Myocyte (in vitro differentiated cells): ENCODE results near the gene HRCT1. TPM values are rescaled to one million over a fixed set of nuclear protein-coding genes. Genes with fewer than 3 reads are reported as not detected.
"Not testable (repeated sequence)": the region's sequence is repeated elsewhere in the genome, so short reads cannot be mapped to it uniquely, and the experiment has no call there.

Experiments
- DNase-seq: peaks from one replicate; pipeline ENCODE4 v3.0.0-alpha.2; 2012; ENCODE audit warnings: low read depth
- total RNA-seq: library from RNA; depleted of rRNA; stranded (reverse); fragments of >200 nt; gene quantifications from 2 replicates; pipeline ENCODE4 v1.2.3, GENCODE V29; 2014

HRCT1 gene
- total RNA-seq, 1 donor from 2014 or later = 0.37 TPM

DNA sequence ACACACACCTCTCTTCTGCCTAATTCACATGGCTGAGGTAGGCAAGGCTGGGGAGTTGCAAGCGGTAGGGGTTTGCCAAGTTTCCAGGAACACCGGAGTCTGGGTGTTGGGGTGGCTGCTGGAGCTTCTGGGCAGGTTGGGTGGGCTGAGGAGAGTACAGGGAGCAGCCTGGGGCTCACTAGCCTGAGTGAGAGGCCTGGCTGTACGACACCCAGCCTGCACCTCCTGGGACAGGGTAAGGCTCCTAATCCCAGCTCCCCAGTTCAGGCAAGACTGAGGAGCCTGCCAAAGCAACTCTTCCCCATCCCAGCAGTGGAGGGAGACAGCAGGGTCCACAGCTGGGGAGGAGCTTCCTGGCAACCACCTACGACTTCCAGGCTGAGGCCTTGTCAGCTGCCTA, 11.3 kb downstream of the HRCT1 start:
- no peak for DNase-seq

DNA sequence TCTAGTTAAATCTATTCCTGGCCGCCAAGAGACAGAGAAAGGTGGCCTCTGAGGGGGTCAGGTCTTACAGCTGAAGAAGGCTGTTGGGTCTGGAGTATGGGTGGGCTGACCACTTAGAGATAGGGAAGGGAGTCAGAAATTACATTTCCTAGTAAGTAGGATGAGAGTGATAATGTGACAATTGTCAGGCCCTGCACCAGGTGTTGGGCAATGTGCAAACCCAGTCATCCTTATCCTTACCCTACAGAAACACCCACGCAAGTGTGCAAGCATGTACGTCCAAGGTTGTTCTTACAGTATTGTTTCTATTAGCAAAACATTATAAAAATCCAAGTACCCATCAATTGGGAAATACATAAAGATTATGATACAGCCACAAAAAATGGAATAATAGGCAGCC, 12.8 kb downstream of the HRCT1 start:
- DNase-seq = no peak

DNA sequence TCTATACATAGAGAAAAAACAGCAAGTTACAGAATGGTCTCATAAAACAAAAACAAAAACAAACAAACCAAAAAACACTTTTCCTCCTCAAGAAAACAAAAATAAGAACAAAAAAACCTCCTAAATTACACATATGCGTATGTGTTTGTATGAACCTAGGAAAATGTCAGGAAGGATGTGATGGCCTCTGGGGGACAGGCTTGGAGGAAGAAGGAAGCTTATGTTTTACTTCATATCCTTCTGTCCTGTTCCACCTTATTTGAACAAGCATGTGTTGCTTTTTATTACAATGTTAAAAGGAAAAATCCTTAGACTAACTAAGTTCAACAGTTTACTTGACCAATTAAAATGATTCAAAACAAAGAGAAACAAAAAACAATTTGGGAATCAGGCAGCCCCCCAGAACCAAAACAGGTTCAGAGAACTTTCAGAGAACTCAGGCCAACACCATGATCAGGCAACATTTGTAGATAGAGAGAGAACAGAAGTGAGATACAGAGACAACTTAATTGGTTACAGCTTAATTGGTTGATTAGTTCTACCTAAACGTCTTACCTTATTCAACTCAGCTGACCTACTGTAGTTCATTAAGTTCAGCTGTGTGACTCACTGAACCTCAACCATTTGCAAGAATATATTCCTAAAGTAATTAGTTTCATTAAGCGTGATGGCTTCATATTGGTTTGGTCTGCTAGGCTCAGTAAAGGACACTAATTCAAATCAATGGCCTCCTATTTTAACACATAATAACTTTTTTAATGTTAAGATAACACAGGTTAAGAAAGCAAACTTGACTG, 13.4 kb downstream of the HRCT1 start:
- no peak for DNase-seq

DNA sequence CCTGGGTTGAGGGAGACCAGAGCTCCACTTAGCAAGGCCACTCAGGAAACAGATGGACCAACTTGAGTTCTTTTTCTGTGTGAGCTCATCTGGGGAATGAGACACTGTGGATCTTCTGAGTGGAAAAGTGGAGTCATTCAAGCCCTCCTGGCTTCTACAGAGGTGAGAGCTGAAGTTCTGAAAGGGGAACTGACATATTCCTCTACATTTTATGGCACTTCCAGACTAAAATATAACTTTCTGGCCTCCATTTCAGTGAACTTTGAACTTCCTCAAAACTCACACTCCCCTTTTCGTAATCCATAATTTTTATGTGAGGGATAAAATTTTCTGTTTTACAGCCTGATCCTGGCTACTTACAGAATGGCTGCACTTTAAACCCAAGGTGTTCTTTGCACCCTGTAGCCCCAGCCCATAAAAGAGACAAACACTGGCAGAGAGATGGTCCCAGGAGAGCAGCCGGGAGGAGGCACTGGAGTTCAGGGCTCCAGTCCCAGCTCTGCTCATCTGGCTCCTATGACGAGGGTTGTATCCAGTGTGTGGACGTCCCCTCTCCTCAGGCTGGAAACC, 14.1 kb downstream of the HRCT1 start:
- peak; percentile 59 for DNase-seq

DNA sequence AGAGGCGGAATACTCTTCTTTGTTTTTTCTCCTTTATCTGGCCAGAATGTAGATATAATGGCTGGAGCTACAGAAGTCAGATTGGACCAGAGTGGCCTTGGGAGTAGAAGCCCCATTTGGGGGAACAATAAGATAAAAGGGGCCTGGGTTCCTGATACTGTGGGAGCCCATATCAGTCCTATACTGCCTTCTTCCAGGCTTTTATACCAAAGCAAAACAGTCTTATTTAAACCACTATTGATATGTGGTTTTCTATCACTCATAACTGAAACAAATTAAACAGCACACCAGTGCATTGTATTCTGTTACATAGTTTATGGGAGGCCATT, 17.6 kb downstream of the HRCT1 start:
- DNase-seq = no peak

DNA sequence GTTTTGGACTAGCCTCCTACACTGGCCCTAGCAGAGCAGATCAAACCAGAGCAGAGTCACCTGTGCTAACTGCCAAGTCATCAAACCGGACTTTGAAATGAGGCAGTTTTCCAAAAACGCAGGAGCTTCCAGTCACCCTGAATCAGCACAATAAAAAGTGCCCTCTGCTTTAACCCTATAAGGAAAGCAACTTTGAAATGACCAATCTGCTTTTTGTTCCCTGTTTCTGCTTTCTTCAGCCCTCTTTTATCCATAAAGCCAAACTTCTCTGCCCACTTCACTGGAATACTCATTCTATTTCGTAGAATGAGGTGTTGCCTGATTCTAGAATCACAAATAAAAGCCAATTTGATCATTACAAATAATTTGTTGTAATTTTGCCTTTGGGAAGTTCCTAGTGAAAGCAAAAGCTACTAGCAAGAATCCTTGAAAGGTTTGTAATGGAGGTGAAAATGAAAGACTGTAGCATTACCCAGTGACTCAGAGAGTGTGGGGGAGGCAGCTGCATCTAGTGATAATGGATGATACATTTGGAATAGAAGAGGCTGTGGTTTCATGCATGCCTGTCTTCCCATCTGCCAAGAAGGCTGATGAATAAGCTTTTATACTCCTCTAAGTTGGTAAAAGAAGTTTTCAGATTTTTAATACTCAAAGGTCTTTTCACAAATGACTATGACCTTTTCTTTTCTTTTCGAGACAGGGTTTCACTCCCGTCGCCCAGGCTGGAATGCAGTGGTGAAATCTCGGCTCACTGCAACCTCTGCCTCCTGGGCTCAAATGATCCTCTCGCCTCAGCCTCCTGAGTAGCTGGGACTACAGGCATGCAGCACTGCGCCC, 18.1 kb downstream of the HRCT1 start:
- DNase-seq = peak; percentile 91

DNA sequence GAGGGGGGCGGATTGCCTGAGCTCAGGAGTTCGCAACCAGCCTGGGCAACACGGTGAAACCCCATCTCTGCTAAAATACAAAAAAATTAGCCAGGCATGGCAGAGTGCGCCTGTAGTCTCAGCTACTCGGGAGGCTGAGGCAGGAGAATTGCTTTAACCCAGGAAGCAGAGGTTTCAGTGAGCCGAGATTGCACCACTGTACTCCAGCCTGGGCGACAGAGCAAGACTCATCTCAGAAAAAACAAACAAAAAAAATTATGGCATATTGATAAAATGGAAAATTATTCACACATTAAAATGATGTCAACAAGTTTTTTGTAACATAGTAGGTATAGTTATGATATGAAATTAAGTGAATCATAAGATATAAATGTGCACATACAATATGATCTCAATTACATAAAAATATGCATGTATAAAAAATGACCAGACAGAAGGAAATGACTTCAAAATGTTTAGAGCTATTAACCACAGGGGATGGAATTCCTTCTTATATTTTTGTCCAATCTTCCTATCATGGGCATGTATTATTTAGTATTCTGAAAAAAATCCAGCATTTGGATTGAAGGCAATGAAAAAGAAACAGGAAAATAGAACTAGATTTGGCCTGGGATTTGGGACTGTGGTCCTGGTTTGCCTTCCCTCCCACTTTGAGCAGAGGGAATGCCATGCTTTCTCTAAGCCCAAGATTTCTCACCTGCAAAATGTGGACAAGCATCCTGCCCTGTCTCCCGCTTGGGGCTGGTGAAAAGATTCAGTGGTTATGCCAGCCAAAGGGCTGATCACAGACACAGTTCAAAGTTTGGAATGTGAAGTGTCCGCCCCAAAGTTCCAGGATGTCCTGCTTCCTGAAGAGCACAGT, 22.8 kb downstream of the HRCT1 start:
- no peak for DNase-seq

DNA sequence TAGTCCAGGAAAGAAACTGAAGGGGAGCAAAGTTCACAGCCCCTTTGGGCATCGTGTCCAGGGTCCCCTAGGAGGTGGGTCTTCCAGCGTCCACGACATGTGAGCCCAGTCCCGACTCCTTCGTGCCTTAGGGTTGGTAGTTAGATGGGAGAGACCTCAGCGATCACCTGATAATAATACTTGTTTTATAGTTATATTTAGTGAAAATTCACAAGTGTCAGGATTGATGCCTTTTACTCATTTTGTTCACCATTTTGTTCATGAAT, 23.4 kb downstream of the HRCT1 start:
- DNase-seq = no peak

DNA sequence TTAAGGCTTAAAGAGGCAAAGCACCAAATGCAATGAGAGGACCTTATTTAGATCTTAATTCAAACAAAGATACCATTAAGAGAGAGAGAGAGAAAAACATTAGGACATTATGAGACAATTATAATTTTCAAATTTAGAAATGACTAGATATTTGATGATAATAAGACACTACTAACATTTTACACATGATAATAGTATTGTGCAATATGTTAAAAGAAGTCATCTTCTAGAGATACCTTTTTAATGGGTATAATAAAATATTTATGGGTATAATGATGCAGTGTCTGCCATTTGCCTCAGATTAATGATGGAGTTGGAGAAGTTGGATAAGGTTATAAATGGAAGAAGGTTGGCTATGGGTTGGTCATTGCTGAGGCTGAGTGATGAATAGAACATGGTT, 24.5 kb downstream of the HRCT1 start:
- DNase-seq = no peak

DNA sequence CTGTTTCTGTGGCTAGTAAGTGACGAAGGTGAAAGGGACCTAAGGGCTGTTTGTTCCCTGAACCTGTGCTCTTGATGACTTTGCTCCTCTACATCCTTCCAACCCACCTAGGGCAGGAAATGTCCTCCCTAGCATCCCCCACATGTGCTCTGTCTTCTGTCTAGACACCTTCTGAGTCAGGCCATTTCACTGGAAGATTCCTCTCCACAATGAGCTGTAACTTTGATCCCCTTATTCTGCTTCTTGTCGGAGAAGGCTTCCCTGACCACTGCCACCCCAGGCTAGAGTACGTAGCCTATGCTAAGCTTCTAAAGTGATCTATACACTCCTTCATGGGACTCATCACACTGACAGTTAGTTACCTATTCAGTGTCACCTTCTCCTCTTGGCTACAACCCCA, 25.0 kb downstream of the HRCT1 start:
- no peak for DNase-seq

DNA sequence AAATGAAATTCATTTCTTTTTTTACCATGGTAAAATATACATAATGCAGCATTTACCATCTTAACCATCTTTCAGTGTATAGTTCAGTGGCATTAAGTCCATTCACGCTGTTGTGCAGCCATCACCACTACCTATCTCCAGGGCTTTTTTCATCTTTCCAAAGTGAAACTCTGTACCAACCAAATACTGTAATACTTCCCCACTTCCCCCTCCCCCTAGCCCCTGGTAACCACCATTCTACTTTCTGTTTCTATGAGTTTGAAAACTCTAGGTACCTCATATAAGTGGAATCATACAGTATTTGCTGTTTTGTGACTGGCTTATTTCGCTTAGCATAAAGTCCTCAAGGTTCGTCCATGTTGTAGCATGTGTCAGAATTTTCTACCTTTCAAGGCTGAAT, 26.7 kb downstream of the HRCT1 start:
- no peak for DNase-seq

DNA sequence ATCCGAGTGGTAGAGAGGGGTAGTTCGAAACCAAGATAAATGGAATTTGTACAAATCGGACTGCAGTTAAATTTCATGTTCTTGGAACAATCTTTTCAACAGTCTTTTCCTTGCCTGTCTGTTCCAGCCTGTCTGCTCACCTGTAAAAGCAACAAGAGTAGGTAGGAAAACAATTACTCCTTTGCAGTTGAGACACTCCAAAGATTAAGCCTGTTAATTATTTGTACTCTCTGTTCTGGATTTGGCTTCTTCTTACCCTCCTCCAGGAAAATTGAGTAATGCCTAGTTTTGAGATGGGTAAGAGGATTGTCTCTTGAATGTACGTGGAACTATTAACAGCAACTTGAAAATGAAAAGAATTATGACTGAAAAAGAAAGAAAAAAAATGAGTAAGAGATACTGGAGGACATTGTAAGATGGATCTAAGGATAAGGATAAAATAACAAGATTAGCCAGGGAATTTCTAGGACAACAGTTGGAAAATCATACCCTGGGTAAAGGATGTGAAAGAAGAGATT, 27.6 kb downstream of the HRCT1 start:
- DNase-seq = no peak

DNA sequence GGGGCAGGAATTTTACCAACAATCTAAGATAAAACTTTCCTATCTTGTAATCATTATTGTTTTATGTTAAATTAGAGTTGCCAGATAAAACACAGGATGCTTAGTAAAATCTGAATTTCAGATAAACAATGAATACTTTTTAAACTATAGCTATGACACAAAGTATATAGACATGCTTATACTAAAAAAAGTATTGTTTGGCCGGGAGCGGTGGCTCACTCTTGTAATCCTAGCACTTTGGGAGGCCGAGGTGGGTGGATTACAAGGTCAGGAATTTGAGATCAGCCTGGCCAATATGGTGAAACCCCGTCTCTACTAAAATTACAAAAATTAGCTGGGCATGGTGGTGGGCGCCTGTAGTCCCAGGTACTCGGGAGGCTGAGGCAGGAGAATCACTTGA, 28.1 kb downstream of the HRCT1 start:
- DNase-seq = not testable (repeated sequence)

DNA sequence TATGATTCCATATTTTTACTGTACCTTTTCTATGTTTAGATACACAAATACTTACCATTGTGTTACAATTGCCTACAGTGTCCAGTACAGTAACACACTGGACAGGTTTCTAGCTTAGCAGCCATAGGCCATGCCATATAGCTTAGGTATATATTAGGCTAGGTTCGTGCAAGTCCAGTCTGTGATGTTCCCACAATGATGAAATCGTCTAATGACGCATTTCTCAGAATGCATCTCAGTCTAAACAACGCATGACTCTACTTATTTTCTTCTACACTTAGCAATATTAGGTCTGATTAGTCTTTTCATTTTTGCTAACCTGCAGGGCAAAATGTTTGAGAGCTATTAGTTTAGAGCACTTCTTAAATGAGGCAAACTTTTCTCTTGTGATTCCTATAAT, 29.3 kb downstream of the HRCT1 start:
- no peak for DNase-seq

DNA sequence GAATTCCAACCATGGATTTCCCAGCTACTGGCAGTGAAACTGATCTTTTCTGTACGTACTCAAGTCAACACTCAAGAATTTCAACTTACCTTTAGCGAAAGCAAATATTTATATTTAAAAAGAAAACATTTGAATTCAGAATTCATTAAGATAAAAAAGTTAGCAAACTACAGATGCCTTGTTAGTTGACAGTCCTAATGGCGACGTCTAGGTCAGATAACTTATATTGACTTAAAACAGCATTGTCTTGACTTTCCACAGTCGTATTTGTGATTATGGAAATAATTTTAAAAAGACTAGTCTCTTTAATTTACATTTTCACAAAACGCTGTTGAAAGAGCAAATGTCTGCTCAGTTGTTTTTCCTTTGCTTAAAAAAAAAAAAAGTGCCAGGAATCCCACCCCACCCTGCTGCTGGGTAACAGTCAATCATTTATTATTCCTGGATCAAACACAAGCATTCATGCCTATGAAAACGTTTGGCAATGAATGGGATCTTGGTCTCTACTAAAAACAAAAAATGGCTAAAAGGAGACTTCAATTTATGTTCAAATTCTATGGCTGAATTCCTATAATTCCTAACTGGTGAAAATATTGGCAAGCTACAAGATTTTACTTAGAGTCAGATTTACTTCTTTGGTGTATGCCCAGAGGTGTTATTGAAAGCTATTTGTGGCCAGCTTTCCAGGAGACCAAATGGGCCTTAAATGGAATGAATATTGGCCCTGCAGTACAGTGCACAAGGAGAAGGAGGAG, 29.9 kb downstream of the HRCT1 start:
- DNase-seq = no peak

DNA sequence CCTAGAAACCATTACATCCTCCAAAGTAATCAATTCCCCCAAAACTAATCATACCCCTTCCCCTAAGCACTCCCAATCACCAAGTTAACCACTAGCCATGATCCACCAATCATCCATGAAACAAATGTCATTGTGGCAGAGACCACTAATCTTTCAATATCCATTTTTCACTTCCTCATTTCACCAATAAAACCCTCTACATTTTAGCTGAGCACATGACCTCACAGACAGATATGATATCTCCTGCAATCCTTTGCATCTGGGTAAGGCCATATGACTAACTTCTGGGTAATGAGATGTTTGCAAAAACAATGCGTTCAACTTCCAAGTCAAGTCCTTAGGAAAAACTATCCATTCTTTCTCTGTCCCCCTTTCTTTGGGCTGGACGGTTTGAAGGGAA, 31.2 kb downstream of the HRCT1 start:
- DNase-seq = no peak

DNA sequence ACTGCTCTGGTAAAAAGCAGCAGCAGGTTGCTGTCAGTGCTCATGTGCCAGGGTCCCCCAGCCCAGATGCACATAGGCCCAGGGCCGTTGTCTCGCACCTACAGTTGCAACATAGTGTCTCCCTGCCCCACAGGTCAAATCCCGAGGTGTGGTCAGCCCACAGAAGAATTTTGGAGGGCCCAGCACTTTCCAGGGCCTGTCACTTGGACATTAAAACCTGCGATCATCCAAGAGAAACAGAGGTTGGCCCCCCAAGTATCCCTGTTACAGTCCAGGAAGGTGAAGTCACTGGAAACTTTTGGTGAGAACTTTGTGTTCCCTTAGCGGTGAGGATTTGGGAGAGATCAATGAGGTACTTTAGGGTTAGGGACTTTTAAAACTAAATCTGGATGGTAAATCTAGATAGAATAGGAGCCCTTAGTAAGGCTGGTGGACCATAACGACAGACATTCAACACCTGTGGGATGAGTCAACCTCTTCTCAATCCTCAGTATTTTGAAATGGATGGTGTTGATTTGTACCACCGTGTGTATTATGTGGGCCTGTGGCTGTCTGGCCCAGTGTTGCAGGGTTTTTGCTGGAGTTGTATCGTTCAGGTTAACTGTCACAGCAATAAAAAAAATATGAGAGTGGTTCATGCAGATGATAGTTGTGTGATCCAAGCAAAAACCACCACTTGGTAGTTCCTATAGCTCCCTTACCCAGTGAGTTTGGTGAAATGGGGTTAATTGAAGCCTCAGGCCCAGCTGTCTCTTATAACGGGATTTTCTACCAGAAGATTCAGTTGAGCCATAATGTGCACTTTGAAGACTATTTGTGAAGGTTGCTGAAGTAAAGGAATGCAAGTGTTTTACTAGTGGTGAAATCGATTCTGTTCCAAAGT, 32.7 kb downstream of the HRCT1 start:
- no peak for DNase-seq

DNA sequence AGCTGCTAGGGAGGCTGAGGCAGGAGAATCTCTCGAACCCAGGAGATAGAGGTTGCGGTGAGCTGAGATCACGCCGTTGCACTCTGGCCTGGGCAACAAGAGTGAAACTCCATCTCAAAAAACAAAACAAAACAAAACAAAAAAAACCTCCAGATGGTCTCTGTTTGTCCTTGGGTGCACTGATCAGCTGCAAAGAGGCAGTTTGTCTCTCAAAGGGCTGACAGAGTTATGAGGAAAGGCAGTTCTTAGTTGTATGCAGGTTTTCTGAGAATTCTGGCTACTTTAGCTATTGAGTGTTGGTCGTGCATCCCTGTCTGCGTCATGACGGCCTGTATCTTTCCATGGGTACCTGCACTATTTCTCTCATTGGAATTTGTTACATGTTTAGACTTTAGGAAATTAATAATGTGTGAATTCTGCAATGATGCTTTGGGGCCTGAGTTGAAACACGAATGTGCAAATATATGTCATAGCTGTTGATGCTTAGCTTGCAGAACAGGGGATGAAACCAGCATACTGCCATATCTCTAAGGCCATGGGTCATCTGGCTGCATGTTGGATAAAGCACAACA, 33.8 kb downstream of the HRCT1 start:
- DNase-seq = no peak
